Progenitor cell of endocrine pancreas (in vitro differentiated cells): Measurements from ENCODE around the gene WDR43. TPM values are rescaled to one million over a fixed set of nuclear protein-coding genes. Genes with fewer than 3 reads are reported as not detected.

ENCODE experiments used
- DNase-seq: peaks from one replicate; pipeline ENCODE4 v3.0.0; 2021; ENCODE audit warnings: low spot score; ENCODE audit not compliant: unreplicated experiment
- H3K27ac Mint-ChIP-seq: 2 replicates; pipeline ENCODE4 v1.8.0; 2021; ENCODE audit warnings: mild to moderate bottlenecking, moderate library complexity, mixed read lengths
- H3K27me3 Mint-ChIP-seq: 2 replicates; pipeline ENCODE4 v1.8.0; 2021; ENCODE audit warnings: mixed read lengths
- H3K36me3 Mint-ChIP-seq: 2 replicates; pipeline ENCODE4 v1.8.0; 2022; ENCODE audit warnings: mixed read lengths; ENCODE audit not compliant: insufficient read depth
- H3K4me1 Mint-ChIP-seq: 2 replicates; pipeline ENCODE4 v1.8.0; 2021; ENCODE audit warnings: low read depth, mixed read lengths
- H3K4me3 Mint-ChIP-seq: 2 replicates; pipeline ENCODE4 v1.8.0; 2021; ENCODE audit warnings: low read depth, mild to moderate bottlenecking, moderate library complexity, mixed read lengths
- H3K9me3 Mint-ChIP-seq: 2 replicates; pipeline ENCODE4 v1.8.0; 2021; ENCODE audit warnings: low read depth, mixed read lengths
- CTCF ChIP-seq: fragments of 200-600 bp; sonication (generic); IDR thresholded peaks from one replicate; pipeline ENCODE4 v1.5.0; 2021; ENCODE audit warnings: antibody characterized with exemption, mild to moderate bottlenecking; ENCODE audit not compliant: unreplicated experiment
- total RNA-seq: library from RNA; stranded (reverse); gene quantifications from 2 replicates; pipeline ENCODE4 v1.2.1, GENCODE V29; 2021

WDR43 gene
- total RNA-seq, 1 donor from 2014 or later = 57.2 TPM

GRCh38 chr2:28979041-28979440 lies 84.6 kb downstream of the WDR43 start:
- no peak for TF ChIP-seq CTCF
- Mint-ChIP-seq H3K27me3 (peaks cover 8% of the 10 kb centered on the region), H3K36me3 (no peaks in the 10 kb centered on the region), H3K4me1 (peaks cover 2% of the 10 kb centered on the region), H3K4me3 (no peak overlapping the region), H3K27ac (no peak overlapping the region), H3K9me3 (no peaks in the 10 kb centered on the region)
- no peak for DNase-seq

- Mint-ChIP-seq H3K4me1 (peaks cover 2% of the 10 kb centered on the region), H3K27me3 (peaks cover 8% of the 10 kb centered on the region), H3K36me3 (no peaks in the 10 kb centered on the region), H3K27ac (no peak overlapping the region), H3K4me3 (no peak overlapping the region), H3K9me3 (no peaks in the 10 kb centered on the region)
- no peak for DNase-seq
- TF ChIP-seq CTCF = no peak
Observed at GRCh38 chr2:28979576-28980366, 85.3 kb downstream of the WDR43 start.

- no peak for TF ChIP-seq CTCF
- no peak for DNase-seq
- H3K4me3 Mint-ChIP-seq = no peak overlapping the region
- H3K9me3 Mint-ChIP-seq = no peaks in the 10 kb centered on the region
- peaks cover 8% of the 10 kb centered on the region for H3K27me3 Mint-ChIP-seq
- H3K36me3 Mint-ChIP-seq = no peaks in the 10 kb centered on the region
- peaks cover 2% of the 10 kb centered on the region for H3K4me1 Mint-ChIP-seq
- no peak overlapping the region for H3K27ac Mint-ChIP-seq
Observed at GRCh38 chr2:28980368-28981015, 86.0 kb downstream of the WDR43 start.

- no peak within 1 kb of the TSS for H3K27ac Mint-ChIP-seq
- peaks cover 2% of the 10 kb centered on the region for H3K4me1 Mint-ChIP-seq
- H3K36me3 Mint-ChIP-seq = no peaks in the 10 kb centered on the region
- H3K9me3 Mint-ChIP-seq = no peaks in the 10 kb centered on the region
- H3K27me3 Mint-ChIP-seq = peaks cover 8% of the 10 kb centered on the region
- DNase-seq = no peak
- no peak for TF ChIP-seq CTCF
- no peak within 1 kb of the TSS for H3K4me3 Mint-ChIP-seq
Observed at GRCh38 chr2:28981016-28981441, 86.6 kb downstream of the WDR43 start, which contains the start of gene TOGARAM2. TOGARAM2 (plus strand) TSS chr2:28981298; CDS start chr2:28994835, 13,537 bp downstream.

- H3K27ac Mint-ChIP-seq = no peak overlapping the region
- no peak for TF ChIP-seq CTCF
Observed at GRCh38 chr2:28981620-28982376, 87.3 kb downstream of the WDR43 start.

More at GRCh38 chr2:28981620-28982376, 87.3 kb downstream of the WDR43 start:
- H3K36me3 Mint-ChIP-seq = no peaks in the 10 kb centered on the region
- DNase-seq = no peak
- H3K4me3 Mint-ChIP-seq = no peak overlapping the region
- no peaks in the 10 kb centered on the region for H3K4me1 Mint-ChIP-seq
- no peaks in the 10 kb centered on the region for H3K9me3 Mint-ChIP-seq
- H3K27me3 Mint-ChIP-seq = peaks cover 8% of the 10 kb centered on the region
